Lung (tissue), 12 donors: ENCODE measurements around the gene OR51B5. TPM values are rescaled to one million over a fixed set of nuclear protein-coding genes. Genes with fewer than 3 reads are reported as not detected.

Experiments used
- ATAC-seq: fragments of 200-7000 bp; cut with Tn5 transposase; one replicate; pipeline ENCODE4 v1.9.1; 2020; ENCODE audit warnings: moderate number of reproducible peaks; ENCODE audit not compliant: insufficient read depth, low FRiP score
- DNase-seq, 3 donors: peaks; one replicate each; pipeline ENCODE4 v3.0.0-alpha.2; 2013 to 2017
- H3K27ac ChIP-seq, 2 donors: one replicate each; pipeline ENCODE4 v1.5.1; 2013; ENCODE audit warnings: mild to moderate bottlenecking in 2 of 2, moderate library complexity in 2 of 2, control low read depth in 1 of 2, inconsistent platforms in 1 of 2, low read depth in 1 of 2, low read length in 1 of 2
- H3K27me3 ChIP-seq, 3 donors: one replicate each; pipeline ENCODE4 v1.5.1; 2013; ENCODE audit warnings: low read length in 2 of 3; ENCODE audit not compliant: control insufficient read depth in 3 of 3, insufficient read depth in 3 of 3
- H3K36me3 ChIP-seq, 4 donors: one replicate each; pipeline ENCODE4 v1.5.1; 2013; ENCODE audit warnings: low read length in 4 of 4, mild to moderate bottlenecking in 1 of 4, moderate library complexity in 1 of 4; ENCODE audit not compliant: control insufficient read depth in 4 of 4, insufficient read depth in 4 of 4
- H3K4me1 ChIP-seq, 5 donors: one replicate each; pipeline ENCODE4 v1.5.1; 2013; ENCODE audit warnings: low read length in 5 of 5, mild to moderate bottlenecking in 2 of 5, moderate library complexity in 1 of 5; ENCODE audit not compliant: control insufficient read depth in 5 of 5, insufficient read depth in 5 of 5
- H3K4me3 ChIP-seq: one replicate; pipeline ENCODE4 v1.5.1; 2013; ENCODE audit warnings: mild to moderate bottlenecking, control low read depth, moderate library complexity
- H3K9ac ChIP-seq, 2 donors: one replicate each; pipeline ENCODE4 v1.5.1; 2013; ENCODE audit warnings: low read length in 2 of 2, control low read depth in 1 of 2; ENCODE audit not compliant: insufficient read depth in 1 of 2
- H3K9me3 ChIP-seq, 4 donors: one replicate each; pipeline ENCODE4 v1.5.1; 2013; ENCODE audit warnings: low read length in 3 of 4, mild to moderate bottlenecking in 1 of 4, moderate library complexity in 1 of 4; ENCODE audit not compliant: control insufficient read depth in 4 of 4, insufficient read depth in 3 of 4
- CTCF ChIP-seq: IDR thresholded peaks from 2 replicates; pipeline ENCODE4 v1.5.1; 2012; ENCODE audit warnings: mild to moderate bottlenecking; ENCODE audit errors: control extremely low read depth, extremely low read depth
- WGBS, 2 donors: extraction: QIAGEN DNeasy Blood & Tissue Kit; methylation state at CpG; one replicate each; pipeline ENCODE4 v1.1.7; 2013; 5-methylcytosine and 5-hydroxymethylcytosine counted together
- polyA plus RNA-seq, 2 donors: library from polyadenylated mRNA; stranded (reverse); fragments of 200-250 nt; gene quantifications; one replicate each; pipeline ENCODE4 v1.2.1, GENCODE V29; 2013
- total RNA-seq, 2 donors: library from RNA; depleted of rRNA in 1 of 2; stranded (reverse); fragments of >200 nt in 1 of 2; gene quantifications; one replicate each; pipeline ENCODE4 v1.2.1, GENCODE V29; 2014 to 2021
- donor health status: control.
- donor health status: control.
- donor health status: Bipolar disorder and iron deficiency.
- donor health status: healthy.
- donor health status: DM: yes; HTN: yes; CAD: no.

OR51B5 gene
- total and polyA plus RNA-seq, 4 donors, result 0.03 to 4.2 (median 0.31) TPM

DNA sequence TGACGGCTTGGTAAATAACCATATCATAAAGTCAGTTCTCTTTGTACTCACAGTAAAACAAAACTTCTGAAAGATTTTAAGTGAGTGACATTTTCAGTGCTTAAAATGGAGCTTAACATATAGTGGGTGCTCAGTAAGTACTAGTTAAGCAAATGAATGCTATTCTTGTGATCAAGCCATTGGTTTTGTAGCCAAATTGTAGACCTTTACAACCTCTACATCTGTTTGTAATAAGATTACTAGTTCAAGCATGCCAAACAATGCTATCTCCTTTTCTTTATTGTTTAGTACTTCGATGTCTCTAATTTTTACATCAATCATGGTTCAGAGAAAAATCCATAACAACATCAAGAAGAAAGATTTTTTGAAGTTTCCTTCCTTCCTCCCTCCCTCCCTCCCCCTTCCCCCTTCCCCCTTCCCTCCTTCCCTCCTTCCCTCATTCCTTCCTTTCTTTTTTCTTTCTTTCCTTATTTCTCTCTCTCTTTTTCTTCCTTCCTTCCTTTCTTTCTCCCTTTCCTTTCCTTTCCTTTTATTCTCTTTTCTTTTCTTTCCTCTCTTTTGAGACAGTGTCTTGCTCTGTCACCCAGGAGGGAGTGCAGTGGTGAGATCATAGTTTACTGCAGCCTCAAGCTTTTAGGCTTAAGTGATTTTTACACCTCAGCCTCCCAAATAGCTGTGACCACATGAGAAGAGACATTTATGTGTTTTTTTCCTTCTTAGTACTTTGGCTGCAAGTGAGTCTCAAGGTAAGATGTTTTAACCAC lies 35.9 kb downstream of the OR51B5 start:
- no peaks in the 10 kb centered on the region for H3K4me1 ChIP-seq
- 75 to 83% methylated on average over 2 of the region's 2 CpGs for WGBS, 2 donors

DNA sequence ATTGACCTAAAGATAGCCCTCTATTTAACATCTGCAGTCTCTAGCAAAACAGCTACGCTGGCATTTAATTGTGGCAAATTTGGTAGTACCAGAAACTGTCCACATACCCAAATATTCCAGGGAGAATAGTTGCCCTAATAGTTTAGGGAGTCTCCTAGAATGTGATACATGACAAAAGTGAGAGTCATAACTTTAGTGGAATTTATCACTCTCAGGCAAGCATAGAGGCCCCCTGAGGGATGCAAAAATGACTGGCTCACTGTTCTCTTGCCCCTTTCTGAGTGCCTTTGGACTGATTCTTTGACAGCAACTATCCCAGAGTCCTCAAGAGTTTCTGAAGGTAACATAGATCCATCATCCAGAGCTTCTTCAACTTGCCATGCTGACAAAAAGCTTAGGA lies 39.3 kb downstream of the OR51B5 start:
- Histone ChIP-seq H3K9ac (no peak overlapping the region), H3K9me3 (no peaks in the 10 kb centered on the region), H3K27me3 (no peaks in the 10 kb centered on the region), H3K27ac (no peak overlapping the region), H3K4me3 (no peak overlapping the region), H3K36me3 (peaks cover 0 to 1% (median 0%) of the 10 kb centered on the region in 4 donors), H3K4me1 (no peaks in the 10 kb centered on the region)
- 41 to 92% methylated on average over 1 of the region's 1 CpG for WGBS, 2 donors
- ATAC-seq, result no peak
- TF ChIP-seq CTCF, result no peak
- no peak for DNase-seq

More for the DNA sequence above, 35.9 kb downstream of the OR51B5 start:
- no peak for DNase-seq
- no peak for TF ChIP-seq CTCF
- Histone ChIP-seq H3K27ac (no peak overlapping the region), H3K9ac (no peak overlapping the region), H3K27me3 (no peaks in the 10 kb centered on the region), H3K36me3 (no peaks in the 10 kb centered on the region), H3K9me3 (no peaks in the 10 kb centered on the region), H3K4me3 (no peak overlapping the region)
- no peak for ATAC-seq

- Histone ChIP-seq H3K4me3 (no peak overlapping the region), H3K27ac (no peak overlapping the region), H3K36me3 (peaks cover 0 to 1% (median 0%) of the 10 kb centered on the region in 4 donors), H3K4me1 (no peaks in the 10 kb centered on the region), H3K27me3 (no peaks in the 10 kb centered on the region), H3K9me3 (no peaks in the 10 kb centered on the region), H3K9ac (no peak overlapping the region)
- no peak for ATAC-seq
- DNase-seq, result no peak
- WGBS, 2 donors, result 71 to 89% methylated on average over 5 of the region's 5 CpGs
- TF ChIP-seq CTCF, result no peak
Measured at GRCh38 chr11:5303626-5304025, 39.7 kb downstream of the OR51B5 start.
